Measurements from ENCODE around the gene PLA2G2A.

DNA sequence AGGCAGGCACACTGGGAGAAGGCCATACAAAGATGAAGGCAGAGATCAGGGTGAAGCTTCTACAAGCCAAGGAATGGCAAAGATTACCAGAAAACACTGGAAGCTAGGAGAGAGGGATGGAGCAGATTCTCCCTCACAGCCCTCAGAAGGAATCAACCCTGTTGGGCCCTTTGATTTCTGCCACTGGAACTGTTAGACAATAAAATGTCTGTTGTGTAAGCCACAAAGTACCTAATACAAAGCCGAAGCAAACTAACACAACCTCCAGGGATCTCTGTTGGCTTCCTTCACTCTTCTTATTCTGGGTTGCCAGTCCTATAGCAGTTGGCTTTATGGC is 1.7 kb upstream of the PLA2G2A start:
- TF ChIP-seq, protein P1, sequence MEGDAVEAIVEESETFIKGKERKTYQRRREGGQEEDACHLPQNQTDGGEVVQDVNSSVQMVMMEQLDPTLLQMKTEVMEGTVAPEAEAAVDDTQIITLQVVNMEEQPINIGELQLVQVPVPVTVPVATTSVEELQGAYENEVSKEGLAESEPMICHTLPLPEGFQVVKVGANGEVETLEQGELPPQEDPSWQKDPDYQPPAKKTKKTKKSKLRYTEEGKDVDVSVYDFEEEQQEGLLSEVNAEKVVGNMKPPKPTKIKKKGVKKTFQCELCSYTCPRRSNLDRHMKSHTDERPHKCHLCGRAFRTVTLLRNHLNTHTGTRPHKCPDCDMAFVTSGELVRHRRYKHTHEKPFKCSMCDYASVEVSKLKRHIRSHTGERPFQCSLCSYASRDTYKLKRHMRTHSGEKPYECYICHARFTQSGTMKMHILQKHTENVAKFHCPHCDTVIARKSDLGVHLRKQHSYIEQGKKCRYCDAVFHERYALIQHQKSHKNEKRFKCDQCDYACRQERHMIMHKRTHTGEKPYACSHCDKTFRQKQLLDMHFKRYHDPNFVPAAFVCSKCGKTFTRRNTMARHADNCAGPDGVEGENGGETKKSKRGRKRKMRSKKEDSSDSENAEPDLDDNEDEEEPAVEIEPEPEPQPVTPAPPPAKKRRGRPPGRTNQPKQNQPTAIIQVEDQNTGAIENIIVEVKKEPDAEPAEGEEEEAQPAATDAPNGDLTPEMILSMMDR (IDR thresholded peaks at IDR 0.05): no peak
- TF ChIP-seq POLR2A (IDR thresholded peaks at IDR 0.05): no peak
